ENCODE measurements around the gene ZNF398.
"Not testable (repeated sequence)": the region's sequence is repeated elsewhere in the genome, so short reads cannot be mapped to it uniquely, and the experiment has no call there.

ZNF398 gene, protein sequence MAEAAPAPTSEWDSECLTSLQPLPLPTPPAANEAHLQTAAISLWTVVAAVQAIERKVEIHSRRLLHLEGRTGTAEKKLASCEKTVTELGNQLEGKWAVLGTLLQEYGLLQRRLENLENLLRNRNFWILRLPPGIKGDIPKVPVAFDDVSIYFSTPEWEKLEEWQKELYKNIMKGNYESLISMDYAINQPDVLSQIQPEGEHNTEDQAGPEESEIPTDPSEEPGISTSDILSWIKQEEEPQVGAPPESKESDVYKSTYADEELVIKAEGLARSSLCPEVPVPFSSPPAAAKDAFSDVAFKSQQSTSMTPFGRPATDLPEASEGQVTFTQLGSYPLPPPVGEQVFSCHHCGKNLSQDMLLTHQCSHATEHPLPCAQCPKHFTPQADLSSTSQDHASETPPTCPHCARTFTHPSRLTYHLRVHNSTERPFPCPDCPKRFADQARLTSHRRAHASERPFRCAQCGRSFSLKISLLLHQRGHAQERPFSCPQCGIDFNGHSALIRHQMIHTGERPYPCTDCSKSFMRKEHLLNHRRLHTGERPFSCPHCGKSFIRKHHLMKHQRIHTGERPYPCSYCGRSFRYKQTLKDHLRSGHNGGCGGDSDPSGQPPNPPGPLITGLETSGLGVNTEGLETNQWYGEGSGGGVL

DNA sequence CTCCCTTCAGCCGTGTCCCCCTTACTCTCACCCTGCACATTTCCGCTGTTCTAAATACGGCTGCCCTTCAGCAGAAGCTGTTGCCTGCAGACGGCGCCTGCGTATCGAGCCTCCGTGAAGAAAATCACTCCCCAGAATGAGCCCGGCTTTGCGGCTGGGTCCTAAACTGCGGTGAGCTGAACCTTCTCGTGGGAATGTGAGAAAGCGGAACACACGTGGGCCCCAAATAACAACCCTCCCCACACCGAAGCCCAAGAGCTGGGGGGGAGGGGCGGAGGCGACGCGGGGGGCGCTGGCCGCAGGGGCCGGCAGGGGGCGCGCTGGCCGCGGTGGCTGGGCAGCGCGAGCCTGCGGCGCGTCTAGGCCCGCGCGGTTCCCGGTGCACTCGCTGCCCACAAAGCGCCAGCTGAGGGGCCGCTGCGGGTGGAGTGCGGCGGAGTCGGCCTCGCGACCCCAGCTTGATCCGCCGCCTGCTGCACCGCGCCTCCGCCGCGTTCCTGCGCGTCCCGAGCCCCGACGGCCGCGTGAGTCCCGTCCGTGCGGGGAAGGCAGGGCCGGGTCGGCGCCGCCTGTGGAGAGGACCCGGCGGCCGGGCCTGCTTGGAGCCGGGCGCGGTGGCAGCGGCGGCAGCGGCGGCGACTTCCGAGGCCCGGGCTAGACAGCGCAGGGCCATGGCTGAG, at the start of gene ZNF398:
TSS of gene ZNF398 (plus strand) at position 382 of the 680 bp plus-strand sequence. CDS start at position 672, 290 bp downstream.
- DNase-seq (ENCODE audit: low read depth in 2 of 2), result peak; percentile 67 to 73

DNA sequence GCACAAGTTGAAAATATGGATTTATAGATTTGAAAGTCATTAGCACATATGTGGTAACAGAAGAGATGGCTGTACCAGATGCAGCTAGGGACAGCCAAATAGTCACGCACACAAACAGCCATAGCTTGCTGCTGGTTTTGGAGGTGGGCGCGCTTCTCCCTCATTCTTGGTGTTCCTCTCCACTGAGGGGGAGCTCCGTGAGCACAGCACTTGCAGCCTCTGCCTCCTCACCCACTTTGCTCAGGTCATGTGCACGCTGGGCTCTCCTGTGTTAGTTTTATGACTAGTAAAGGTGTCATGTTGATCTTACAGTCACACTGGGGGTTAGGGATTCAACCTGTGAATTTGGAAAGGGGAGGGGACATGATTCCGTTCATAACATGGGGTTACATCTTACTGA, 48.2 kb upstream of the ZNF398 start:
- no peak for DNase-seq (ENCODE audit: low read depth in 2 of 2)

DNA sequence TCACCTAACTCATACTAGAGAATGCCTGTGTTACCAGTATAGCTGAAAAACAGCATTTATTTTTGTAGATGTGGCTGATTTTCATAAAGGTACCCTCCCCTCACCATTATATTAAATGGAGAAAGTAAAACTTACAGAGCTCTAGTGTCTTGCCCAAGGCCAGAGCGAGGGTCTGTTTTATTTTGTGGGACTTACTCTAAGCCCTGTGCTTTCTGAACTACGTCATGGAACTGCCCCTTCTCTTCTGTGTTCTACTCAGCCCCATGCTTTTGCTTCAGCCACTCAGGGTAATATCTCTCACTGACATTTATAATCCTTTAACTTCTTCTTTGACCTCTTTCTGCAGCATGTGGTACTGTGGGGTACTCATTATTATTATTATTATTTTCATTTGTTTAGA, 46.4 kb upstream of the ZNF398 start:
- no peak for DNase-seq (ENCODE audit: low read depth in 2 of 2)

DNA sequence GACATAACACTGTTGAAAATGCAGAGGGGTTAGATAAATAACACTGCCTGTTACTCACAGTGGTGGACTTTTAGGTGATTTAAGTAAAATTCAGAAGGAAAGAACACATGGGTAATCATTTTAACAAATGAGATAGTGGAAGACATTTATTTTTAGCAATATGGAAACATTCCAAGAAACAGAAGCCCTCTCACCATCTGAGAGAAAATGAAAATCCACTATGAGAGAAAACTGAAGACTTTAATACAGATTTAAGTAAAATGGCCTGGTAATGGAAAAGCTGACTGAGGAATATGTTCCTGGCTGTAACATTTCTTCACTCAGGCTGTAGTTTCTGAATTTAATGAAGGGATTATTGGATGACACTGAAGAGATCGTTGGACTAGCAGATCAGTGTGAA, 44.6 kb upstream of the ZNF398 start:
- no peak for DNase-seq (ENCODE audit: low read depth in 2 of 2)

DNA sequence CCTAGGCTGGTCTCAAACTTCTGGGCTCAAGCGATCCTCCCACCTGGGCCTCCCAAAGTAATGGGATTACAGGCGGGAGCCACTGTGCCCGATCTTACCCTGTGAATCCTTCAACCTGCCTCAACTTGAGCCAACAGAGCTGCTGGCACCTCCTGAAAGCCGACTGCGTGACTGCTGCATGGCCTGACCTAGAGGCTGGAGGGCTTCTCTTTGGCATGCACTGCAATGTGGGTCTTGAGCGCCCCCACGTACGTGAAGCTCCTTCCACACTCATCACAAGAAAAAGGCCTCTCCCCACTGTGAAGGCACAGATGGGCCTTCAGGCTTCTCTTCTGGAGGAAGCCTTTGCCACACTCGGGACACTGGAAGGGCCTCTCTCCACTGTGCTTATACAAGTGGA, 43.8 kb upstream of the ZNF398 start:
- no peak for DNase-seq (ENCODE audit: low read depth in 2 of 2)

DNA sequence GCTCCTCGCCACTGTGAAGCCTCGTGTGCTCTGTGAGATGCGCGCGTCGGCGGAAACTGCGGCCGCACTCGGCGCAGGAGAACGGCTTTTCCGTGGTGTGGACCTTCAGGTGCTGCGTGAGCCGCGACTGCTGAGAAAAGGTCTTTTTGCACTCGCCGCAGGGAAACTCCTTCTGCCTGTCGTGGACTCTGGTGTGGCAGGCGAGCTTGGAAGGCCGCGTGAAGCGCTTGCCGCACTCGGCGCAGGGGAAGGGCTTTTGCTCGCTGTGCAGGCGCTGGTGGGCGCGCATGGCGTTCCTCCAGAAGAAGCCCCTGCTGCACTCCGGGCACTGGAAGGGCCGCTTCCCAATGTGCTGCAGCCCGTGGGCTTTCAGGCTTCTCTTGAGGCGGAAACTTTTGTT, 43.0 kb upstream of the ZNF398 start:
- DNase-seq (ENCODE audit: low read depth in 2 of 2), result no peak

DNA sequence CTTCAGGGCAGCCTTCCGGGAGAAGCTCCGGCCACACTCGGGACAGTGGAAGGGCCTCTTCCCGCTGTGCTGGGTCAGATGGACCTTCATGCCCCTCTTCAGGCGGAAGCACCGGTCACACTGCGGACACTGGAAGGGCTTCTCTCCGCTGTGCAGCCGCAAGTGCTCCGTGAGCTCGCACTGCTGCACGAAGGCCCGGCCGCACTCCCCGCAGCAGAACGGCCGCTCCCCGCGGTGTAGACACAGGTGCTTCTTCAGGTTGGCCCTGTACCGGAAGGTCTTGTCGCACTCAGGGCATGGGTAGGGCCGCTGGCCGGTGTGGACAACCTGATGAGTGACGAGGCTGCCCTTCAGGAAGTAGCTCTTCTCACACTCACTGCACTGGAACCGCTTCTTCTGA, 42.5 kb upstream of the ZNF398 start:
- DNase-seq (ENCODE audit: low read depth in 2 of 2), result no peak

DNA sequence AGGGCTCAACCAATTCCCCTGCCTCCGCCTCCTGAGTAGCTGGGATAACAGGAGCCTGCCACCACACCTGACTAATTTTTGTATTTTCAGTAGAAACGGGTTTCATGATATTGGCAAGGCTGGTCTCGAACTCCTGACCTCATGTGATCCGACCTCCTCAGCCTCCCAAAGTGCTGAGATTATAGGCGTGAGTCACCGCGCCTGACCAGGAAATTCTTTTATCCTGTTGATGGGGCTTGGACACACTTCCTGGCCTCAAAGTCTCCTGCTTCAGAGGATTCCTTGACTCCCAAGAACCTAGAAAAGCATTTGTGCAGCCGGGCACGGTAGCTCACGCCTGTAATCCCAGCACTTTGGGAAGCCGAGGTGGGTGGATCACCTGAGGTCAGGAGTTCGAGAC, 37.3 kb upstream of the ZNF398 start:
- DNase-seq (ENCODE audit: low read depth in 2 of 2), result no peak

DNA sequence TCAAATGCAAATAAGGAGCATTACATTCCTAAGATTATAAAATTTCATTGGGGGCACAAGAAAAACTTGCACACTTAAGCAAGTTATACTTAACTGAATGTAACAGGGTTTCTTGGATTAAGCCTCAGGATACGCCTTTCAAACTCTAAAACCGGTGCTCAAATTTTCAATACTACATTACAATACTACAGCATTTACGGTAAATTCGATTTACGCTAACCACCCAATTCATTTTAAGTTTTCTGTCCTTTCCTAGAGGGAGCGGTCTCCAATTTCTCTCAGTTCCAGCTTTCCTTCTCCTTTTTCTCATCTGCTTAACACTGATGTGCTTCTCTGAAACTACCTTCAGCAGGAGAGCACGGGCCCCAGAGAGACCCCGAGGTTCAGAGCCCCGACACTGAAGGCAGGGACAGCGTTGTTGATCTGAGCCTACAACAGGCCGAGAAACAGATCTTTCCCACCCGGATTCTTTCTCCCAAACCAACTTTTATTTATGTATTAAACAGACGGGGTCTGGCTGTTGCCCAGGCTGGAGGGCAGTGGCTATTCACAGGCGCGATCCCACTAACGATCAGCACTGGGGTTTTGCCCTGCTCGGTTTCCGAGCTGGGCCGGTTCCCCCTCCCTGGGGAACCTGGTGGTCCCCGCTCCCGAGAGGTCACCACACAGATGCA, 21.9 kb upstream of the ZNF398 start:
- DNase-seq (ENCODE audit: low read depth in 2 of 2), result no peak

DNA sequence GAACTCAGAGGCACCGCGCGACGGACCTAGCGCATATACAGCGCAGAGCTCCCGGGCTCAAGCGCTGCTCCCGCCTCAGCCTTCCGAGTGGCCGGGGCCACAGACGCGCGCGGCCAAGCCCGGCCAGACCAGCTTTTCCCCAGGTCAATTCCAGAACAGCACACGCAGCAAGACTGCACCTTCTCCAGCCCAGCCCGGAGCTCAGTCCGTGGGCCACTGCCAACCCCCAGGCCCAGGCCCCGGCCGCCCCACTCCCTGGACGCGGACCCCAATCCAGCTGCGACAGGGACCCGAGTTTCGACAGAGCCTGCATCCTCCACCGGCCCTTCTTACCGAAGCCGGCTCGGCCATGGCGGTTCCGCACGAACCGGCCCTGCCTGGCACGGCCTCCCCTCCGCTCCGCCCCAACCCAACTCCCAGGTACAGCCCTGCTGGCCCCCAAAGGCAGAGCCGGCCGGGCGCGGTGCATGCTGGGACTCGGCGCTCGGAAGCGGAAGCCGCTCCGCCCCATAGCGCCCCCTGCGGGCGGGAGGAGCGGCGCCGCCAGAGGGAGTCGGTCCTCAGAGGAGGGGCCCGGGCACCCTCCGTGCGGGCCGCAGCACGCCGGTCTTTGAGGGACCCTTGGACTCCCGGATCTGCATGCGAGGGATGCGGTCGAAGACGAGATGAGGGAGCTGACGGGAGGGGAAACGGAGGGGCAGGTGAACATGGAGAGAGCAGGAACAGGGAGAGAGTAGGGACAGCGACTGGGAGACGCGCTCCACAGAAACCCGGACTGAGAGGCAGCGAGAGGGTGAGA, 21.2 kb upstream of the ZNF398 start, which contains the start of gene ZNF425:
TSS of gene ZNF425 (minus strand) at position 462 of the 799 bp plus-strand sequence. CDS start at position 351, 111 bp downstream.
- DNase-seq (ENCODE audit: low read depth in 2 of 2), result peak; percentile 91 to 97

DNA sequence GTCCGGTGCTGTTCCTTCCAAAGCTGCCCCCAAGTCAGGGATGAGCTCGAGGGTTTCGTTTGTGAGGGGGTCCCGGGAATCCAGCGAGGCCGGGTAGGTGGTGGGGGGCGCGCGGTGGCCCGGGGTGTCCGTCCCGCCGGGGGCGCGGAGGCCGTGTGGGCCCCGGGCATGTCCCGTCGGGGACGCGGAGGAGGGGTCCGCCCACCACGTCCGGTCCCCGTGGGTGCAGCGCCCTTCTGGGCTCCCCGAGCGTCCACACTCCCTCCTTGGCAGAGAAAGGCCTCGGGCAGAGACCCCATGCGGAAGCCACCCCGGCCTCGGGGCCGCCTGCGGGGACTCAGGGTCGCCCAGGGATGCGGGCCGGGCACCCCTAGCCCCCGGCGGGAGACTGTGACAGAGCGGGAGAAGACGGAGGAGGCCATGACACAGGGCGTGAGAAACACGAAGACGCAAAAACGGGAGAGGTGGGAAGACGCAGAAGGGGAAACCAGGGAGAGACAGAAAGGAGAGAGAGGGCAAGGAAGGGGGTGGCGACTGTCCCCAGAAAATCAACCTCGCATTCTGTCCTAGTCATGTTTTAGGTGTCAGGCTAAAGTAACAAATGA, 20.5 kb upstream of the ZNF398 start:
- peak; percentile 59 to 65 for DNase-seq (ENCODE audit: low read depth in 2 of 2)

DNA sequence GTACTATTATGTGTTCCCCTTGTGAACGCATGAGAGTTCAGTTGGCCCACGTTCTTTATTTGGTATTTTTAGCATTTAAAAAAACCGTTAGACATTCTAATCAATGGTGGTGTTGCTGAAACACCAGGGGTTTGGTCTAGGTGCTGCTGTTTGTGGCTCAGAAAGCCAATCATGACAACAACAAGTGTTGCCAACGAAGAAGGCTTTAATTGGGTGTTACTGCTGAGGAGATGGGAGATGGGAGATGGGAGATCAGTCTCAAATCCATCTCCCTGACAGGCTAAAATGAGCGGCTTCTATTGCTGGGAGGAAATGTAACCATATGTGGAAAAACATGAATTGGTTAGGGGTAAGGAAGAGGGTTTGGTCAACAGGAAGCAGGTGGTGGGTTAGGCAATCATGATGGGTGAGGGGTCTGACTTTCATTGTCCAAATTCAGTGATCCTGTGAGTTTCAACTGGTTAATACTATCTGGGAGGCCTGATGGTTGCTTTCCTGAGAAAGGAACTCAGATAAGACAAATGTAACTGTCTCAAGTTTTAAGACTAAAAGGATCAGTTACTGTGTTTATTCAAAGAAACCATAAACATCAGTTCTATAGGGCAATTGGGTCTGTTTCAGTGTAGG, 16.6 kb upstream of the ZNF398 start:
- DNase-seq (ENCODE audit: low read depth in 2 of 2), result no peak

DNA sequence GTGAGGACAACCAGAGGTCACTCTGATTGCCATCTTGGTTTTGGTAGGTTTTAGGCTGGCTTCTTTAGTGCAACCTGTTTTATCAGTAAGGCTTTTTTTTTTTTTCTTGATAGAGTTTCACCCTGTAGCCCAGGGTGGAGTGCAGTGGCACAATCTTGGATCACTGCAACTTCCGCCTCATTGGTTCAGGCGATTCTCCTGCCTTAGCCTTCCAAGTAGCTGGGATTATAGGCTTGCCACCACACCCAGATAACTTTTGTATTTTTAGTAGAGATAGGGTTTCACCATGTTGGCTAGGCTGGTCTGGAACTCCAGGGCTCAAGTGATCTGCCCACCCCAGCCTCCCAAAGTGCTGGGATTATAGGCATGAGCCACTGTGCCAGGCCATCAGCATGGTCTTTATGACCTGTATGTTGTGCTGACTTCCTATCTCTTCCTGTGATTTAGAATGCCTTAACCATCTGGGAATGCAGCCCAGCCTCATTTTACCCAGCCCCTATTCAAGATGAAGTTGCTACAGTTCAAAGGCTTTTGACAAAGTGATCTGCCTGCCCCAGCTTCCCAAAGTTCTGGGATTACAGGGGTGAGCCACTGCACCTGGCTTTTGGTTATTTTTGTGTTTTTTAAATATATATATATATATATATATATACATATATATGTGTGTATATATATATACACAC, 14.1 kb upstream of the ZNF398 start:
- no peak for DNase-seq (ENCODE audit: low read depth in 2 of 2)

DNA sequence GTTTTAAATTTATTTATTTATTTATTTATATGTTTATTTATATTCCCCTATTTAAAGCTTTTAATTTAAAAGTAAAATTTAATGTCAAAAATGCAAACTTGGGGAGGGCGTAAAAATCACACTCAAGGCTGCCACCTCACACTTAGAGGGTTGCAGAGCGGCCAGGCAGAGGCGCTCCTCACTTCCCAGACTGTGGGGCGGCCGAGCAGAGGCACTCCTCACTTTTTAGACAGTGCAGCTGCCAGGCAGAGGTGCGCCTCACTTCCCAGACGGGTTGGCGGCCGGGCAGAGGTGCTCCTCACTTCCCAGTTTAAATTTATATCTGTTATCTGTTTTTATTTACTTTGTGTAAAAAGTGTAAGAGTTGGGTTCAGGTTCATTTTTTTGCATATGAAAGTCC, 11.1 kb upstream of the ZNF398 start:
- no peak for DNase-seq (ENCODE audit: low read depth in 2 of 2)

DNA sequence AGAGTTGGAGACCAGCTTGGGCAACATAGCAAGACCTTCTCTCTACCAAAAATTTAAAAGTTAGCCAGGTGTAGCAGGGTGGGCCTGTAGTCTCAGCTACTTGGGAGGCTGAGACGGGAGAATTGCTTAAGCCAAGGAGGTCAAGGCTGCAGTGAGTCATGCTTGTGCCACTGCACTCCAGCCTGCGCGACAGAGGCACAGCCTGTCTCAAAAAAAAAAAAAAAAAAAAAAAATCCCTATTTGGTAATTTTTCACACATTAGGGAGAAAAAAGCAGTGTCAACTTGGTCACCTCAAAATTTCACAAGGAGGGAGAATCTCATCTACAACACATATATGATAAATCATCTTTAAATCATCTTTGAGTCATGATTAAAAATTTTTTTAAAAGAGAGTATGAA, 6.4 kb upstream of the ZNF398 start:
- DNase-seq (ENCODE audit: low read depth in 2 of 2), result no peak

DNA sequence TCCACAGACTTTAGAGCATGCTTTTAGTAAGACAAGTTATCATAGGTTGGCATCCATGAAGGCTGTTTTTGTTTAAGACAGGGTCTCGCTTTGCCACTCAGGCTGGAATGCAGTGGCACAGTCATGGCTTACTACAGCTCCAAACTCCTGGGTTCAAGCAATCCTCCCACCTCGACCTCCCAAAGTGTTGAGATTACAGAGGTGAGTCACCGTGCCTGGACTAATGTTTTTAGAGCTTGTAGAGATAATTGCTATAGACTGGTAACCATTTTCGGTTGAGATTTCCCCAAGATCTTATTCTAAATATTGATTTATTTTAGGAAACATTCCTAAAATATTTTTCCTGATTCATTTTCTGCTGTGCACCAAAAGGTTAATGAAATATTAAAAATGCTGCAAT, 5.4 kb upstream of the ZNF398 start:
- no peak for DNase-seq (ENCODE audit: low read depth in 2 of 2)

DNA sequence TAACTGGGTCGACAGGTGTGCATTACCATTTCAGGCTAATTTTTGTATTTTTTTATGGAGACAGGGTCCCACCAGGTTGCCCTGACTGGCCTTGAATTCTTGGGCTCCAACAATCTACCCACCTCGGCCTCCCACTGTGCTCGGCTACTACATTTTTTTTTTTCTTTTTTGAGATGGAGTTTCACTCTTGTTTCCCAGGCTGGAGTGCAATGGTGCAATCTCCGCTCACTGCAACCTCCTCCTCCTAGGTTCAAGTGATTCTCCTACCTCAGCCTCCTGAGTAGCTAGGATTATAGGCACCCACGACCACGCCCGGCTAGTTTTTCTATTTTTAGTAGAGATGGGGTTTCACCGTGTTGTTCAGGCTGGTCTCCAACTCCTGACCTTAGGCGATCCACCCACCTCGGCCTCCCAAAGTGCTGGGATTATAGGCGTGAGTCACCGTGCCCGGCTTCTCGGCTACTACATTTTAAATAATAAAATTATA, 2.8 kb upstream of the ZNF398 start:
- DNase-seq (ENCODE audit: low read depth in 2 of 2), result not testable (repeated sequence)

DNA sequence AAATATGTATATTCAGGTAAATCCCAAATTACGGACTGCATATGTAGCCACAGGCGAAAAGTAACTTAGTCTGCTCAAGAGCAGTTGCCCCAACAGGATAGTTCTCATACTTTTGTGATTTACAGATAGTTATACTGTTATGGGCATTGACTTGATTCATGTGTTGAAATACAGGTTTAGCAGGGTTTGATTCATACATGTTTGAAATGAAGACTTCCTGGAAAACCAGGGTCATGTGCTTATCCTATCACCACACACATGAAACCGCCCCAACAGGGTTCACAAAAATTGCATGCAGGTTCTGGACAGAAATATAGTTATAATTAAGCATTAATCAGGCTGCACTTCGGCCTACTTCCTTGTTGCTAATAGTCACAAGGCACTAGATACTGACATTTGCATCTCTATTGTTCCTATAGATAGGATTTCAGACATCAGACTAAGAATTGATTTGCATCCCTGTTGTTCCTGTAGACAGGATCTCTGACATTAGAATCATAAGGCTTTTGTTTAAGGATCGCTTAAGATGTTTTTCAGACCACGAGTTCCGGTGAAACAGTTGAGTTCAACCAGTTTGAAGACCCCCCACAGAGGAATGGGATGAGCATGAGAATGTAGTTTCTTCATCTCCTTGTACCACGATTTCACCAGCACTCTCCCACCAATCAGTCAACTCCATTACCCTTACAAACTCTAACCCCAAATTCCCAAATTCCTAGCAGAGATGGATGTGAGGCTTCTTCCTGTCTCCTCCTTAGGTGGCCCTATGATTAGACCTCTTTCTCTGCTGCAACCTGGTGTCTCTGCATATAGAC, 2.0 kb upstream of the ZNF398 start:
- no peak for DNase-seq (ENCODE audit: low read depth in 2 of 2)
